HG03354 (cell line): ENCODE measurements around the gene FXYD5.
"Not testable (repeated sequence)": the region's sequence is repeated elsewhere in the genome, so short reads cannot be mapped to it uniquely, and the experiment has no call there.

ENCODE experiments used
- ATAC-seq: cut with Tn5 transposase; IDR thresholded peaks from one replicate; pipeline ENCODE4 v1.9.1; 2021; ENCODE audit warnings: mild to moderate bottlenecking; ENCODE audit not compliant: unreplicated experiment, poor library complexity, severe bottlenecking

The FXYD5 gene

DNA sequence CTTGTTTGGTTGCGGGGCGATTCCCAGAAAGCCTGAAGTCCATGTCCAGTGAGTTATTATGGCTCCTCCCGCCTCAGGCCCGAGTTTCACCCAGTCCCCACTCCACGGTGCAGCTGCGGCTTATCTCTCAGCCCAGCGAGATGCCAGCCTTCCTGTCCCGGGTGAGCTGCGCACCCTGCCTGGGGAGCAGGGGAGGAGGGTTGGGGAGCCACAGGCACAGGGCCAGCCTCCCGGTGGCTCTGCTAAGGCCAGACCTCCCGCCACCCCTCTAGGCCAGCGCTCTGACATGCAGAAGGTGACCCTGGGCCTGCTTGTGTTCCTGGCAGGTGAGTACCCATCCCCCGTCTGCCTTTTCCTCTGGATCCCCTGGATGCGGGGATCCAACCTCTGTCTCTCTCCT lies 35.4 kb upstream of the FXYD5 start:
- no peak for ATAC-seq

DNA sequence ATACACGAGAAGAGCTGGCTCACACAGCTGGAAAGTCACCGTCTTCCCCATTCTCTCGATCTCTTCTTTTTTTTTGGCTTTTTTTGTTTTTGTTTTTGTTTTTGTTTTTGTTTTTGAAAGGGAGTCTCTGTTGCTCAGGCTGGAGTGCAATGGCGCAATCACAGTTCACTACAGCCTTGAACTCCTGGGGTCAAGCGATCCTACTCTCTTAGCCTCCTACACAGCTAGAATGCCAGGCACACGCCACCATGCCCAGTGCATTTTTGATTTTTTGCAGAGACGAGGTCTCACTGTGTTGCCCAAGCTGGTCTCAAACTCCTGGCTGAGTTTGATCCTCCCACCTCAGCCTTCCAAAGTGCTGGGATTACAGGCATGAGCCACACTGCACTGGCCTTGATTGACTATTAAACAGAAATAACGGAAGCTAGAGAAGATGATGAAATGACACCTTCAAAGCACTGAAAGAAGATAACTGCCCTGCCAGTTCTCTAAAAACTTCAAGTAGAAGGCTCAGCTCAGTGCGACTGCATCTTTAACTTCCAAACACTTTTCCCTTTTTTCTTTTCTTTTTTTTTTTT lies 34.9 kb upstream of the FXYD5 start:
- no peak for ATAC-seq

- no peak for ATAC-seq
Measured at GRCh38 chr19:35120492-35120891, 34.0 kb upstream of the FXYD5 start.

DNA sequence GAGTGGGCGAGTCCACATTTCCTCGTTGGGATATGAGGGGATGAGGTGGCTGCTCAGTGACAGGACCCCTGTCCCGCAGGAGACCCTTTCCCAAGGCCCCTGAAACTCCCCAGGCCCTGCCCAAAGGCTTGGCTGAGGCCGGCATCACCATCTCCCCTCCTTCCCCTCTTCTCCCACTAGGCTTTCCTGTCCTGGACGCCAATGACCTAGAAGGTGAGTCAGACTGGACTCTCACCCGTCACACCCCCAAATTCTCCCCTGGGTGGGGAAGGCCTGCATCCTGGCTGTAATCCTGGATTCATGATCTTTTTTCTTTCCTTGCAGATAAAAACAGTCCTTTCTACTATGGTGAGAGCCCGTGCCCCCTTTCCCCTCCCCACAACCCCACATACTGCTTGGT lies 33.6 kb upstream of the FXYD5 start:
- ATAC-seq: no peak

- no peak for ATAC-seq
Measured at GRCh38 chr19:35122687-35123551, 31.6 kb upstream of the FXYD5 start.

GRCh38 chr19:35123573-35123972 lies 31.0 kb upstream of the FXYD5 start:
- no peak for ATAC-seq

- no peak for ATAC-seq
Measured at GRCh38 chr19:35124098-35125060, 30.2 kb upstream of the FXYD5 start.

DNA sequence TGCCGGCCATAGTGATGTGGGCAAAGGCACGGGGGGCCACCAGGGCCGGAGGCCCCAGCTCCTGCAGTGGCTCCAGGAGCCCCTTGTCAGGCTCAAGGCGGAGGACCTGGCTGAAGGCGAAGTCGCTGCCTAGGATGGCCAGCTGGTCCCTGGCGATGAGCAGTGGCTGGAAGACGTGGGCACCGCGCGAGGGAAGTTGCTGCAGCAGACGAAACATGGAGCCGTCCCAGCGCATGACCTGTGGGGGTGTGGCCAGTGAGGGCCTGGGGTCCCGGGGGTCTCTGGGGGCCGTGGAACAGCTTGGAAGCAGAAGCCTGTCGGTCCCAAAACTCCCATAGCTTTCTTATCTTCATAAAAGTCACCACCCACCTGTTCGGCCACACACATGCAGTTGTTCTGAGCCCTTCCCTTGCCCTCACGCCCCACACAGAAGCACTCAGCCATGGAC lies 29.2 kb upstream of the FXYD5 start:
- no peak for ATAC-seq

GRCh38 chr19:35125749-35126623 lies 28.5 kb upstream of the FXYD5 start:
- no peak for ATAC-seq

DNA sequence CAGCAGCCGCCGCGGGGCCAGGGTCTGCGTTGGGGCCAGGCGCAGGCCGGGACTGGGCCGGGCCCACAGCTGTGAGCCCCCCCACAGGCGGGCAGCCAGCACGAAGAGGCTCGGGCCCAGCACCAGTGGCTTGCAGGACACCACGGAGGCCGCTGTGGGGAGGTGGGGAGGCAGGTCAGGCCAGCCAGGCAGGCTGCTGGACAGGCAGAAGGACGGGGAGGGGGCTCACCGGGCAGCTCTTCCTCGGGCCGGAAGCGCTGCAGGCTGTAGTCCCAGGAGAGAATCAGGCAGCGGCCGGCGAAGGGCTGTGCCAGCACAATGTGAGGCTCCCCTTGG lies 27.9 kb upstream of the FXYD5 start:
- no peak for ATAC-seq

DNA sequence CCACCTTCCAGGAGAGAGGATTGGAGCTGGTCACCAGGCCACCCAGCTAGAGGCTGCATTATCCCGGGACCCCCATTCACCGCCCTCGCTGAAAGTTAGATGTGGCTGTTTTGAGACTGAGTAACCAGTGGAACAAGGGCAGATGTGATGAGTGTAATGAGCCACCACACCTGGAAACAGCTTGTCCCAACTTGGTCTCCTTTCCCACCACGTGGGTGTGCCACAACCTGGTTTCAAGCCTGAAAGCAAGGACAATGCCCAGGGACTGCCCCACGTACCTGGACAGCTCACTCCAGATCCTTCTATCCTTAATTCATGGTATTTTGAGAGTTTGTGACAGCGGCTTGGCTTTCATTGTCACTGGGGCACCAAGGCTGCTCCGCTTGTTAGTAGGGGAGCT lies 26.7 kb upstream of the FXYD5 start:
- no peak for ATAC-seq

DNA sequence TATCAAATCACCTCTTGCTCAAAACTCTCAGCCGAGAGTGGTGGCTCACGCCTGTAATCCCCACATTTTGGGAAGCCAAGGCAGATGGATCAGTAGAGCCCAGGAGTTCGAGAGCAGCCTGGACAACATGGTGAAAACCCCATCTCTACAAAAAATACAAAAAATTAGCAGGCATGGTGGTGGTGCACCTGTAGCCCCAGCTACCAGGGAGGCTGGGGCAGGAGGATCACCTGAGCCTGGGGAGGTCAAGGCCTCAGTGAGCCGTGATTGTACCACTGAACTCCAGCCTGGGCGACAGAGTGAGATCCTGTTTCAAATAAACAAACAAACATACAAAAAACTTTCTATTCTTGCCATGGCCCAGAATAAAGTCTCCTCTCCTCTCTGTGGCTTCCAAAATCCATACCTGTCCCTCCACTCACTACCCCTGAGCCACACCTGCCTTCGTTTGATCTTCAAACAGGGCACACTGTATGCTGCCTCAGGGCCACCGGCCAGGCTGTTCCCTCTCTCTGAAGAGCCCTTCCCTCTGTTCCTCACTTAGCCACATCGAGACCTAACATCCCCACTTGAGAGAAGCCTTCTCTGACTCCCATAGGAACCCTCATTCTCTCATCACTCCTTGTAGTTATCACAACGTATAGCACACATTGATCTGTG lies 26.0 kb upstream of the FXYD5 start:
- no peak for ATAC-seq

- not testable (repeated sequence) for ATAC-seq
Measured at GRCh38 chr19:35129724-35130274, 24.7 kb upstream of the FXYD5 start.

DNA sequence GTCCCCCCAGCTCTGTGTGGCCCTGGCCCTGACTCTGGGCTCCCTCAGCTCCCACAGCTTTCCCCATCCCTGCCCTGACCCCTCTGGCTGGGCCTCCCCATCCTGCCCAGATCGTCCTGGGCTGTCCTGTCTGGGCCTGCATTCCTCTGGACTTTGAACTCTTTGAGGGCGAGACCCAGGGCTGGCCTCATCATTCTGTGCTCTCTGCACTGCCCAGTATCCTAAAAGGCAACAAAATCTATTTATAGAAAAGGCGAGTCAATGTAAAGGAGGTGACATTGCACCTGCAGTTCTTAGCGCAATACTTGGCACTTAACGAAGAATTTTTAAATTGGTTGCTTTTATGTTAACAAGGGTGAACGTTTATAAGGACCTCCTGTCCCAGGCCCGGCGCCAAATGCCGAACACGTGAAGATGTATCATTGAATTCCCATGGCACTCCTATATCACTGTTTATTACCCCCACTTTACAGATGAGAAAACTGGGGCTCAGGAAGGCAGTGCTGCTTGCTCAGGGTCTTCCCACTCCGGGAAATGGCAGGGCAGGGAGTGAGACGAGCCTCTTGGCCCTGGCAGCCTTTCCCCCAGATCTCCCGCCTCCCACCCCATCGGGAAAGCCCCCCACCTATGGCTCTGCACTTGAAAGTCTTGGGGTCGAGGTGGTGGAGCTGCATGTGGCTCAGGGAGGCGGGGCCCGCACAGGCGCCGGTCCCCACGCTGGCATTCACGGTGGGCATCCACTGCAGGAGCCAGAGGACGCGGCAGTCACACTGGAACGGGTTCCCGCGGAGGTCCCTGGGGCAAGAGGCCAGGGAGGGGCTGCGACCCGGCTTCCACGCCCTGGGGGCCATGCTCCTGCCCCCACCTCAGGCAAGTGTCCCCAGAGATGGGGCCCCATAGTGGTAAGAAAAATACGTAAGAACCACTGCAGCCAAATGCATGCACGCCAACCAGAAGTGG lies 23.5 kb upstream of the FXYD5 start:
- ATAC-seq: no peak

GRCh38 chr19:35132254-35132653 lies 22.3 kb upstream of the FXYD5 start:
- ATAC-seq: no peak

DNA sequence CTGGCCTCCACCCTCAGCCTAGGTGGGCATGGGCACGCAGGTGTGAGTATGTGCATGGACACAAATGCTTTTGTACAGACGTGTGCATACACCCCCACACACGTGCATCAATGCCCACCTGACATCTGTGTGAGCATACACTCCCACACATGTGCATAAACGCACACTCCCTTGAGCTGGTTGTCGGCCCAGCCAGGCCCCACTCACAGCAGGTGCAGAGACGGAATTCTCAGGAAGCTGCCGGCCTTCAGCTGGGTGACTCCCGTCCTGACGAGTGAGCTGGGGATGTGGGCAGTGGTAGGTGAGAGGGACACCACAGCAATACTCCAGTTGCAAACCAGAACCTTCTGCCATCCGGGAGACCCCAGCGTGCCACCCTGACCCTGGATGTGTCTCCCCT lies 20.7 kb upstream of the FXYD5 start:
- ATAC-seq: no peak

DNA sequence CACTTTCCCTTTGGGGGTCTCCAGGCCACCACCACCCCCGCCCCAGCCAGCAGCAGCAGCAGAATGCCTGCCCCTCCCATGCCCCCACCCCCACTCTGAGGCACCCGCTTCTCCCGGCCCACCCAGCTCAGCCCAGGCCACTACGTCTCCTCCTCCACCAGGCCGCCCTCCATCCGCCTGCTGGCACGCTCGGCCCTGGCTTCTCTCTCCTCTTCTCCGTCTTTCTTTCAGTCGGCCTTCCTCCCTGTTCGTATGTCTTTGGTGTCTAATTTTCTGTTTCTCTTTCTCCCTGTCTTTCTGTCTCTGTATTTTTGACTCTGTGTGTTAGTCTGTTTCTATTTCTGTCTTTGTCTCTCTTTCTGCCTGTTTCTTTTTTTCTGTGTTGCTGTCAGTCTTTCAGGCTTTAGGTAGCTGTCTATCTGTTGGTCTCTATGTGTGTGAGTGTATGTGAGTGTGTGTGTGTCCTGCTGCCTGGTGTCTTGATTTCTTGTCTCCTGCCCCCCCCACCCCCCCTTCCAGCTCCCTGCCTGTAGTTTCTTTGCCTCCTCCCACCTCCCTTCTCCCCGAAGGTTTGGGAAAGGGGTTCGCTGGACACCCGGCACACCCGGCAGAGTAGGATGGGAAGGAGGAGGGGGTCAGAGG lies 19.8 kb upstream of the FXYD5 start, which contains the start of gene LGI4:
LGI4 (minus strand) TSS at position 459 of the 642 bp plus-strand sequence; CDS start at position 80, 379 bp downstream.
- no peak for ATAC-seq
